Stimulated activated CD4-positive, alpha-beta T cell treated with anti-CD3 and anti-CD28 coated beads, Interleukin-1b, Interleukin-23, amount 100 ng/mL, for 24 hours (primary cell): Measurements from ENCODE around the gene OLFM2.
"Not testable (repeated sequence)": the region's sequence is repeated elsewhere in the genome, so short reads cannot be mapped to it uniquely, and the experiment has no call there.

Source experiments
- DNase-seq, 4 experiments: peaks; one replicate each; pipeline ENCODE4 v3.0.0-alpha.2; 2020; ENCODE audit warnings: low read depth in 4 of 4, low spot score in 1 of 4

The OLFM2 gene

DNA sequence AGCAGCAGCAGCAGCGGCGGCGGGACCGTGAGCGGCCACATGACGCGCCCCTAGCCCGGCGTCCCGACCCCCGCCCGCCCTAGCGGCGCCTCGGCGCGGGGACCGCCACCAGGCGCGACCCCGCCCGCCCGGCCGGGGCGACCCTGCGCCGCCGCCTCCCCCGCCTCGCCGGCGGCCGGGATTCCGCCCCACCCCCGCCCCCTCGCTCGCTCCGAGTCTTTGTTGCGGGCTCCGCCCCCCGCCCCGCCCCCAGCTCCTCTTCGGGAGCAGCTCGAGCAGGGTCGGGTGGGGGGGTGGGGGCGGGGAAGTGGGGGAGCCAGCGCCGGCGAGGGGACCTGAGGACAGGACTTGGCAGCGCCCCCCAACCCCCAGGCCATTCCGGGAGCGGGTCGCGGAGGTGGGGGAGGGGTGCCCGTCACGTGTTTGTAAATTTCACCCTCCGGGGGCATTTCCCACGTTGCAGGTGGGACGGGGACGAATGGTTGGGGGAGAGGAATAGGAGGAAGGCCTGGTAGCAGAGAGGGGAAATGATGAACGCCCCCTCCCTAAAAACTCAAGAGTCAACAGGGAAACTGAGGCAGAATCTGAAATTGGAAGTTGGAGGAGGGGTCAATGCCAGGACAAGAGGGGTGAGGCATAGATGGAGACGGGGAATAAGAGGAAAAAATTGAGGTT, at the start of gene OLFM2:
Gene OLFM2 (minus strand): TSS at position 190 of the 675 bp plus-strand sequence. CDS start 149 bp downstream, at position 41.
- DNase-seq: no peak

DNA sequence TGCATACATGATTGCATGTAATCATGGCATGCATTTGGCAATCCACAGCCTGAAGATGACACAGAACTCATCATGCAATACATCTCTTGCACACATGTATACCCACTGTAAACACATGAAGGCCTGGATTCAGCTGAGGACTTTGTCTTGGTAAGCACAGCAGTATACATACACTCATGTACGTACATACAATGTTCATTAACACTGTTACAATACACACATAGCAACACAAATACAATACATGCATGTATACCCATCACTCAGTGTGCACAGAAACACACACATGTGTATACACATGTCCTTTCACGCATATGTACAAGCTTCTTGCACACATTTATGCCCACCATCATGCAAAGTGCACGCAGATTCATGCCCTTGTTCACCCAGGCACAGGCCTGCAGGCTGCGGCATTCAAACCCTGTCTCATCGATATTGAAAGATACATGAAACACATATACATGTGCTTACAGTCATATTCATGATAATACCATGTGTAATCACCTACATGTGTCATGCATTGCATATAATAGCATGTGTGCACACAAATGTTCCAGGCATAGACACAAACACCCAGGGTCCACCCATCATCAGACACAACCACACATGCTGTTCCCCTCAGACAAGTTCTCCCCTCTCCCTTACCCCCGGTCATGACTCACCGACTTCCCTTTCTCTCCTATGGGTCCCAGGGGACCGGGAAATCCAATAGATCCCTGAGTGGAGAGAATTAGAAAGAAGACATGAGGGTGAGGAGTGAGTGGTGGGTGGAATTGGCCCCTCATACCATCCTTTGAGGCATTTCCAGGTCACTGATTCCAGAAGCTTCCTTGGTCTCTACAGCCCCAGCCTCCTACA, 45.3 kb upstream of the OLFM2 start:
- no peak for DNase-seq

DNA sequence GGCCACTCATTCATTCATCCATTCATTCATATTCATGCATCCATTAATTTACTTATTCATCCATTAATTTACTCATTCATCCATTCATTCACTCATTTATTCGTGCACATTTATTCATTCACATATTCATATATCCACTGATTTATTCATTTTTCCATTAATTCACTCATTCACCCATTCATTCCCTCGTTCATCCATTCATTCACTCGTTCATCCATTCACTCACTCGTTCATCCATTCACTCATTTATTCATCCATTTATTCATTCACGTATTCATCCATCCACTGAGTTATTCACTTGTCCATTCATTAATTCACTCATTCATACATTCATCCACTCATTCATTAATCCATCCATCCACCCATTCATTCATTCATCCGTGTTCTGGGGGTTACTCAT, 35.8 kb upstream of the OLFM2 start:
- DNase-seq: no peak

DNA sequence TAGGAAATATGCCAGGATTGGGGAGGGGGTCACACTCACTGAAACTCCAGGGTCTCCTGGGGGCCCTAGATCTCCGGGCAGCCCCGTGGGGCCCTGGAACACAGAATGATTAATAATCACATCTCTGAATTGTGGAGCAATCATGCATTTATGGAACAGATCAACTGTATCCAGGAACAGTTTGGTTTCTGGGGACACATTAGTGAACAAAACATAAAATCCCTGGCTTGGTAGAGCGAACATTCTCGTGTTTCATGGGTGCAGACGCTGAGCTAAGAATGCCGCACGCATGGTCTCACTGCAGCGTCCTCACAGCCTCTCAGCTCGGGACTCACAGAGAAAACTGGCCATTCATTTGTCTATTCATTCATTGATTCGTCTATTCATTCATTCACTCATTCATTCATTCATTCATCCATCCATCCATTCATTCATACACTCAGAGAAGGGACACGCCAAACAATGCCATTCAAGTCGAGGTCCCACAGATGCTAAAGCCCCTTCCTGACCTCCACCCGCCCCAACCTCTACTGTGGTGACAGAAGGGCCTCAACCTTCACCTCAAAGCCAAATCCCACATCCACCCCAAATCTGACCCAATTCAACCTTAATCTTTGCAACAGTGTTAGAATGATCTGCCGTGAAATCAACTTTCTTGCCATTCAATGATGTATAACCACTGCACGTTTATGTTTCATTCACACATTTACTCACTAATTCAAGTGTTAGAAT, 35.0 kb upstream of the OLFM2 start:
- no peak for DNase-seq

DNA sequence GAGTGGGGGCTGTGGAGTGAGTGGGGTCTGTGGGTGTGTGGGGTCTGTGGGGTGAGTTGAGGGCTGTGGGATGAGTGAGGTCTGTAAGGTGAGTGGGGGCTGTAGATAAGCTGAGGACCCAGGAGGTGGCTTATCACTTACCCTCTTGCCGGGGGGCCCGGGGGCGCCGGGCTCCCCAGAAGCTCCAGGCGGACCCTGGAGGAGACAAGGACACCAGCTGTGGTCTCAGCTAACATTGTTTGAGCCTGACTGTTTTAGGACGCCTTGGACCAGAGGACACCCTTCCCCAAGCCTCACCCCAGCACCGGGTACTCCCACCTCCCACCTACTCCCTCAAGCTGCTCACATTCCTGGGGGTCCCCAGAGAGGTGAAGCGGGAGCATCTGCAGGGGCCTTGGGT, 34.2 kb upstream of the OLFM2 start:
- DNase-seq: no peak

DNA sequence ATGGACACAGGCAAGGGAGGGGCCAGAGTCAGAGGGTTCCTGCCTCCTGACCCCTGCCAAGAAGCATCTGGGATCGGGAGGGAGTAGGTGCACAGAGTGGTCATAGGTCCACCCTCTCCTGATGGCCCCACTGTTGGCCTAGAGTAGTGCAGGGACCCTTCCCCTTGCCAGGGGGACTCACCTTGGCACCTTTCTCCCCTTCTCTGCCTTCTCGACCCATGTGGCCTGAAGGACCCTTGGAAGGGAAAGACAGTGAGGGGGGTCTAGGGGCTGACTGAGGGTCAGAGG, 33.3 kb upstream of the OLFM2 start:
- no peak for DNase-seq

DNA sequence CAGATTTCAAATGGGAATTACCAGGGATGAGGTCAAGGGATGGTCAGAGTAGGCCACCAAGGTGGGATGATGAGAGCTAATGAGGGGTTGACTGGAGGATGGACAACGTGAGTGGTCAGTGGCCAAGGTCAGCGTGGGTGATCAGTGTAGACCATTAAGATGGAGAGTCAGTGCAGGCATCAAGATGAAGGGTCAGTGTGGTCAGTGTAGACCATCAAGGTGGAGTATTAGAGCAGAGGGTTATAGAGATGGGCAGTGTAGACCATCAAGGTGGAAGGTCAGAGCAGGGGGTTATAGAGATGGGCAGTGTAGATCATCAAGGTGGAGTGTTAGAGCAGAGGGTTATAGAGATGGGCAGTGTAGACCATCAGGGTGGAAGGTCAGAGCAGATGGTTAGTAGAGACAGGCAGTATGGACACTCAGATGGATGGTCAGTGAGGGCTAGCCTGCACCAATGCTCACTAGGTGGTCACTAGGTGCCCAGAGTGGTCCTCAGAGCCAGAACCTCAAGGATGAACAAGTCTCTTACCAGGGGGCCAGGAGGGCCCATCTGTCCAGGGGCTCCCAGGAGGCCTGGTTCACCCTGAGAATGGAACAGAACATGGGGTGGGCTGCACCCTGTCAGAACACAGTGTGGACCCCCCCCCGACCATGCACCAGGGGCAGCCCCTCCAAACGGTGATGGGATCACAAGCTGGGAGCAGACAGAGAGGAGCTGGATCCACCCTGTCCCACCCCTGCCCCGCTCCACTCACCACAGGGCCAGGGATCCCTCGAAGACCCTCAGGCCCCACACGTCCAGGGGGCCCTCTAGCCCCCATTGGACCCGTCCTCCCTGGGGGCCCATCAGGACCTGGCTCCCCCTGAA, 32.7 kb upstream of the OLFM2 start:
- DNase-seq: no peak

DNA sequence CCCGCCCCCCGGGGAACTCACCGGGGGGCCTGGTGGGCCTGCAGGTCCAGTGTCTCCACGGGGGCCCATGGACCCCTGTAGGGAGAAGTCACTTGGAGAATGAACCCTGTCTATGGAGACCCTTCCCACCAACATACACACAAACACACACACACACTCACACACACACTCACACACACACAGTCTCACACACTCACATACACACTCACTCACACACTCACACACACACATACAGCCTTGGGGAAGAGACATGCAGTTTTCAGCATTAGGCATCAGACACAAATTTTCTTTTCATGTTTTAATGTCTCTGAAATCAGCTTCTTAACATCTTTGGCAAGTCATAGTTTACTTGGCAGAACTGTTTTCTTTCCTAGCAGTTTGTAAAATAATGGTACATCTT, 31.0 kb upstream of the OLFM2 start:
- no peak for DNase-seq

DNA sequence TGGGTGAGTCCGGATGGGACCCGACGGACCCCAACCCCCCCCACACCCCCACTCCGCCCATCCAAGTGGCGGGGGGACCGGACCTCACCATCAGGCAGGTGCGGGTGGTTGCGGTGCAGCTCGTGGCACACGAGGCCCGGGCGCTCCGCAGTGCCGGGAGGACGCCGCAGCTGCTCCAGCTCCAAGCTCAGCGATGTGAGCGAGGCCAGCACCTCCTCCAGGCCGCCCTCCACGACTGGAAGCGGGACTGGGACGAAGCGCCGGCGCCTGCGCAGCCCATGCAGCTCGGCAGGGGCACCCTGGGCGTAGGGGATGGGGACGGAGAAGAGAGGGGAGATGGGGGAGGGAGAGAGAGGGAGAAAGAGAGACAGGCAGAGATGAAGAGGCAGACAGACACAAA, 30.1 kb upstream of the OLFM2 start:
- no peak for DNase-seq

DNA sequence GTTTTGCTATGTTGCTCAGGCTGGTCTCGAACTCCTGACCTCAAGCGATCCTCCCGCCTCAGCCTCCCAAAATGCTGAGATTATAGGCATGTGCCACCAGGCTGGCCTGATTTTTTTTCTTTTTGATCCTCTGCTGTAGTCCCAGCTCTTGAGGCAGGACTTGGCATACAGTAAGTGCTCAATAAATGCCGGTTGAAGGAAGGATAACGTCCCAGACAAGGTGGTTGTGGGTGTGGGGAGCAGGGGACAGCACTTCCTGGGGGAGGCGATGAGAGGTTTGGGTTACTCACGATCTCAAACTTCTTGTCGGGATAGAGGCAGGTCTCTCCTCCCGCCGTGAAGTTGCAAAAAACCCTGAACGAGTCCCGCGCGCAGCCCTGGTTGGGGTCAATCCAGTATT, 29.7 kb upstream of the OLFM2 start:
- no peak for DNase-seq

DNA sequence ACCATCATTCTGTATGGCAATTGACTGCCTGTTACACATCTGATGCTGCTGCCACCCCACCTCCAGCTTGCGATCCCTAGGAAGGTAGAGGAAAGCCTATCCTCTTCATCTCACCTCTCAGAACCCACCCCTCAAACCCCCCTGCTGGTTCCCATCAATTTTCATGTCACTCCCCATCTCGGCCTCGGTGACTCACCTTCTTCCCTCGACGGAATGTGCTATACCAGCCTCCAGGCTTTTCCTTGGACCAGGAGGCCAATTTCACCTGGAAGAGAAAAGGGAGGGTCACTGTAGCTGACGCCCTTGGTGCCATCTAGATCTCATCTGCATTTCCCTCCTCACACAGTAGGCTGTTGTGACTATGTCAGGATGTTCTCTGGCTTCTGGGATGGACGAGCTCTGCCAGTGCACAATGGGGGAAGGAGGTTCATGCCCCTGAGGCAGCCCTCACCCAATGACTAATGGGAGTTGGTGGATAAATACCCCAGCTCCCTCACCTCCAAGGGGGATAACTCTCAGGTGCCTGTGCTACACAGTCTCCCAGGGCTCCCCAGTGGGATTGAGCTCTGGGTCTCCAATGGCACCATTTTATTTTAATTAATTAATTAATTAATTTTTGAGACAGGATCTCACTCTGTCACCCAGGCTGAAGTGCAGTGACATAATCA, 26.4 kb upstream of the OLFM2 start:
- DNase-seq: no peak

DNA sequence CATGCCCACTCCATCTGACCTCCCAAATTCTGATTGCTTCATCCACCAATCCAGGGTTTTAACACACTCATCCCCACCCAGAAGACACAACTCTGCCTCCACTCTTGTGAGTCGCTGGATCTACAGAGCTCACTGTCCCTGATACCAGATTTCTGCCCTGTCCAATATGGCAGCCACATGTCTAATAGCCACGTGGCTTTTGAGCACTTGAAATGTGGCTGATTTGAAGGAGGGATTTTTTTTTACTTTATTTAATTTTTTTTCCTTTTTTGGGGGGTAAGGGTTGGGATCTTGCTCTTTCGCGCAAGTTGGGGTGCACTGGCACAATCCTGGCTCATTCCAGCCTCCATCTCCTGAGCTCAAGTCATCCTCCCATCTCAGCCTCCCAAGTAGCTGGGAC, 24.8 kb upstream of the OLFM2 start:
- DNase-seq: no peak

DNA sequence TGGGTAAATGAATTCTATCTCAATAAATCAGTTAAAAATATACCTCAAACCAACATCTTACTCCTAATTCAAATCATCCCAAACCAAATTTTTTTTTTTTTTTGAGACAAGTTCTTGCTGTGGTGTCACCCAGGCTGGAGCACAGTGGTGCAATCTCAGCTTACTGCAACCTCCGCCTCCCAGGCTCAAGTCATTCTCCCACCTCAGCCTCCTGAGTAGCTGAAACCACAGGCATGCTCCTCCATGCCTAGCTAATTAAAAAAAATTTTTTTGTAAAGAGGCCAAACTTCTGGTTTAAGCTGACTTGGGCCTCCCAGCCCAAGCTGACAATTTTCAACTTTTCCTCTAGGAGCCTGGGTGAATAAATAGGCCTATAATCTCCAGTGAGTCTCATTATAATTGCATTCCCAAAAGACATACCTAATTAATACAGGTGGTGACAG, 22.1 kb upstream of the OLFM2 start:
- no peak for DNase-seq

DNA sequence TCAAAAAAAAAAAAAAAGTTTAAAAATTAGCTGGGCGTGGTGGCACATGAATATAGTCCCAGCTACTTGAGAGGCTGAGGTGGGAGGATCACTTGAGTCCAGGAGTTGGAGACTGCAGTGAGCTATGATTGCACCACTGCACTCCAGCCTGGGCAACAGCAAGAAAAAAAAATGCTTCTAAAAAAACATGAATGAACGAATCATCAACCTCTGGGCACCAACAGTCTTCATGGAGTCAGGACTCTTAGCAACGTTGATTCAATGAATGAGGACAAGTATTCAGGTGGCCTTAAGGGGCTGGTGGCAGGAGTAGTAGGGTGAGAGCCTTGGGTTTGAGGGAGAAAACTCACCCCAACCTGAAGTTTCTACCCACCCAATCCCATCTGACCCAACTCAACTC, 20.6 kb upstream of the OLFM2 start:
- no peak for DNase-seq

DNA sequence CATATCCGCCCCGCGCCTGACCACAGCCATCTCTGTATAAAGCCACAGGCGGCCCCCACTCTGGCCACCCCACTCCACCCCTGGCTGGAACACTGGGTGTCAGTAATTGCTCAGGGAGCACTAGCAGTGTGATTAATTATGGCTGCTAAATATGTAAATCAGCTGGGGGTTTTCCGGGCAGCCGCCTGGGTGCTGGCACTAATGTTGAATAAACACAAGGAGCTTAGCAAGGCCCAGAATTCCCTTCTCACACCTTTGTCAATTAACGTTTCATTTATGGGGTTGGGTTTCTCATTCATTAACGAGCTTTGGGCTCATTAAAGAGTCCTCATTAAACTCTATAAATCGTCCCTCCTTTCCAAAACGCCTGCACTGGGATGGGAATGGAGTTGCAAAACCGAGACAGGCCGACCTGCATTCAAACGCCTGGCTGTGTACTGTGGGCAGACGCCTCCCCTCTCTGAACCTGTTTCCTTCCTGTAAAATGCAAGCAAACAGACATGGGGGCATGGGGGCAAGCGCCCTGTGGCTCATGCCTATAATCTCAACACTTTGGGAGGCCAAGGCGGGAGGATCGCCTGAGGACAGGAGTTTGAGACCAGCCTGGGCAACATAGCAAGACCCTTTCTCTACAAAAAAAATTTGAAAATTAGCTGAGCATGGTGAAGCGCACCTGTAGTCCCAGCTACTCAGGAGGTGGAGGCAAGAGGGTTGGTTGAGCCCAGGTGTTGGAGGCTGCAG, 17.7 kb upstream of the OLFM2 start:
- DNase-seq: no peak

DNA sequence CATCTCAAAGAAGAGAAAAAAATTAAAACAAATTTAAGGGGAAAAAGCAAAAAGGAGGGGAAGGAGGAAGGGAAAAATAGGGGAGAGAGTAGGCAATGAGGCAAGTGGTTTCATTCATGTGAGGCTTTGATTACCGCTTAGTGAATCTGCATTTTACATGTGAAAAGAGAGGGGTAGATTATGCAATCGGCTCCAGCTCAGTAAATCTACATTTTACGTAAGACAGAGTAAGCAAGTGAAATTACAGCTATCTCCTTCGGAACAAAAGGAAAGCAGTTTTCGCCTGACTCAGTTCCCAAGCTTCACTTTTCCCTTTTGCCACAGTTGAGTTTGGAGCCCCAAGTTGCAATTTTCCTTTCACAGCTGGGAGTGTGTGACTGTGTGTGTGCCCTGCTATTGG, 16.0 kb upstream of the OLFM2 start:
- DNase-seq: no peak

DNA sequence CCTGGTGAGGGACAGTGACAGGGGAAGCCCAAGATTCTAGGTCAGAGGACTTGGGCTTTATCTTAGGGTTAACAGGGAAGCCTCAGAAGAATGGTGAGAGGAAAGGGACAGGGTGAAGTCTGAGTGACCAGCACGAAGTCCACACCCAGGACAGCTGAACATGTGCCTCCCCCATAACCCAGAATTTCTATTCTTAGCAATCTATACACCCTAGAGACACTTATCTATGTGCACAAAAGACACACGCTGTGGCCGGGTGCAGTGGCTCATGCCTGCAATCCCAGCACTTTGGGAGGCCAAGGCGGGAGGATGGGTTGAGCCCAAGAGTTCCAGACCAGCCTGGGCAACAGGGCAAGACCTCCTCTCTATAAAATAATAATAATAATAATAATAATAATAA, 11.1 kb upstream of the OLFM2 start:
- DNase-seq: no peak

DNA sequence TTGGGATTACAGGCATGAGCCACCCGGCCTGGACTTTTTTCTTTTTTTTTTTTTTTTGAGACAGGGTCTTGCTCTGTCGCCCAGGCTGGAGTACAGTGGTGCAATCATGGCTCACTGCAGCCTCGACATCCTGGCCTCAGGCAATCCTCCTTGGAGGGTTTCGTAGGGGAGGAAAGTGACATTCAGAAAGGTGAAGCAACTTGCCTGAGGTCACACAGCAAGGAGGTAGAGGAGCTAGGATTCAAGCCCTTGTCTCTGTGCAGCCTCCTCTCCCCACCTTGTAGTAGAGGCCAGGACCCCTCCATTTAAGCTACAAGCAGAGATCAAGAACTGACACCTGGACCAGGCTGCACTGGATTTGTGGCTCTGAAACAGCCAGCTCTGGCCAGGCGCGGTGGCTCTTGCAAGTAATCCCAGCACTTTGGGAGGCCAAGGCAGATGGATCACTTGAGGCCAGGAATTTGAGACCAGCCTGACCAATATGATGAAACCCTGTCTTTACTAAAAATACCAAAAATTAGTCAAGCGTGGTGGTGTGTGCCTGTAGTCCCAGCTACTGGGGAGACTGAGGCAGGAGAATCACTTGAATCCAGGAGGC, 10.3 kb upstream of the OLFM2 start:
- not testable (repeated sequence) for DNase-seq

DNA sequence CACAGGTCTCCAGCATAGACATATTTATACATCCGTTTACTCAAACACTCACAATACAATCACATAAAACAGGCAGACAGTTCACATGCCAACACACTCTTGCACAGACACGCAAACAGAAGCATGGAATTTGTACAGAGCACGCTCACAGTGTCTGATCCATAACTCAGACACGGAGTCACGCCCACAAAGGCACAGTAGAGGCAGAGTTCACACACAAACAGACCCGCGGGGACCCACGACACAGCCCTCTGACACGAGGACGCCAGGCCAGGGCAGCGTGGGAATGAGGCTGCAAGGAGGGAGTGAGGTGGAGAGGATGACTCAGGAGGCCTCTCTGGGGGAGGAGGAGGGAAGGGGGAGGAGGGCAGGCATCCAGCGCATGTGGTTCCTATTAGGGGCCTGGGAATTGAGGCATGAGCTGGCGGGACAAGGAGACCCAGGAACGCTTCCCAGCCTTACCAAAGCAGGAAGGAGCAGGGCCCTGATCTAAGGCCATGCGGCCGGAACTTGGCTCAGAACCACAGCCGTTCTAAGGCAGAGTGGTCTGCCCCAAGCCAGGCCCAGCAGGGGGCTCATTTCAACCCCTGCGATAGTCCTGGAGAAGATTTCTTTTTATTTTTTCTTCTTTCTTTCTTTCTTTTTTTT, 9.1 kb upstream of the OLFM2 start:
- no peak for DNase-seq
